IPS-11a (cell line): ENCODE results near the gene C6orf15.

Experiments used
- H3K4me3 ChIP-seq: one replicate; pipeline ENCODE4 v1.5.1; 2013; ENCODE audit warnings: low read depth, low read length, control low read depth

C6orf15 gene

GRCh38 chr6:31110825-31111582 lies 1.4 kb downstream of the C6orf15 start:
- no peak overlapping the region for H3K4me3 ChIP-seq

GRCh38 chr6:31107052-31107451 lies 5.3 kb downstream of the C6orf15 start:
- H3K4me3 ChIP-seq = no peak overlapping the region

GRCh38 chr6:31103136-31103535 lies 9.2 kb downstream of the C6orf15 start:
- H3K4me3 ChIP-seq = no peak overlapping the region

DNA sequence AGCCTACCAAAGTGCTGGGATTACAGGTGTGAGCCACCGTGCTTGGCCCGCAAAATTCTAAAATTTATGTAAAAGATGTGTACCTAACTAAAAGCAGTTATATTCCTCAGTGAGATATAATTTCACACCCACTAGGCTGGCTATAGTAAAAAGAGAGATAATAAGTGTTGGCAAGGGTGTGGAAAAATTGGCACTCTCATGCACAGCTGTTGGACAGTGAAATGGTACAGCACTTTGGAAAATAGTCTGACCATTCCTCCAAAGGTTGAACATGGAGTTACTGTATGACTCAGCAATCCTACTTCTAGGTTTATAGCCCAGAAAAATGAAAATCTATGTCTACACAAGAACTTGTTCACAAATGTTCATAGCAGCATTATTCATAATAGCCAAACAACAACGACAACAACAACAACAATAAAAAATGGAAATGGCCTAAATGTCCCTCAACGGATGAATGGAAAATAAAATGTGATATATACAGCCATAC lies 13.9 kb downstream of the C6orf15 start:
- no peak overlapping the region for H3K4me3 ChIP-seq

DNA sequence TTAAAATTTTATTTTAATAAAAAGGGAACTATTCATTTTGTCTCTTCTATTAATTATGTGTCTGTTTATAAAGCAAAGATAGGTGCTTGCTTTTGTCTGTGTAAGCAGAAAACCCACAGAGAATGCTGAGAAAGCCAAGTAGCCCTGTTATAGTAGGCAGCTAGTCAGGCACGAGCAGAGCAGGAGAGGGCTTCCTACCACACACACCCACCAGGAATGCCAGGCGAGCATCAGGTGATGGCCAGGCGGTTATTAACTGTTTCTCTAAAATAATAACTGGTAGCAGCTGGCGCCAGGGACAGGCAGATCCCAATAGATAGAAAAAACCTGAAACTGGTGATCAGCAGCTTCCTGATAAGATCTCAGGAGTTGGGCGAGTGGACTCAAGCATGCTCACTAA lies 15.7 kb downstream of the C6orf15 start:
- H3K4me3 ChIP-seq = no peak overlapping the region

- H3K4me3 ChIP-seq = no peak overlapping the region
These were observed 16.2 kb downstream of the C6orf15 start for GRCh38 chr6:31096215-31096614.

GRCh38 chr6:31094389-31094881 lies 17.9 kb downstream of the C6orf15 start:
- H3K4me3 ChIP-seq = no peak overlapping the region

DNA sequence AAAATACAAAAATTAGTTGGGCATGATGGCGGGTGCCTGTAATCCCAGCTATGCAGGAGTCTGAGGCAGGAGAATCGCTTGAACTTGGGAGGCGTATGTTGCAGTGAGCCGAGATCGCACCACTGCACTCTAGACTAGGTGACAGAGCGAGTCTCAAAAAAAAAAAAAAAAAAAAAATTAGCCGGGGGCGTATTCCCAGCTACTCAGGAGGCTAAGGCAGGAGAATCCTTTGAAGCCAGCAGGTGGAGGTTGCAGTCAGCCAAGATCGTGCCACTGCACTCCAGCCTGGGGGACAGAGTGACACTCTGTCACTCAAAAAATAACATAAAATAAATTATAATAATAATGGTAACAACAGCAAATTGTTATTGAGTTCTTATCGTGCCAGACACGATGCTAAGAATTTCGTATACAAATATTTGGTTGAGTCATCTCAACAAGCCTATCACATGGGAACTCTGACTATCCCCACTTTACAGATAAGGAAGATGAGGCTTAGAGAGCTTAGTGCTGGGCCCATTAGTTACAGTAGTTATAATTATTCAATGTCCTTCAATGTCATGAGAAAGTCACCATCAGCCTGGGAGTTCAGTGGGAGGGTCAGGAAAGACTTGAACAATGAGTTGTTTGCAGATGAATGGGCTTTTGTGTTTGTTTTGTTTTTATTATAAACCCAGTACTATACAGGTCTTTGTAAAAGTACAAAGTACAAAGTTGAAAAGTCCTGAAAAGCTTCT lies 19.4 kb downstream of the C6orf15 start:
- H3K4me3 ChIP-seq = no peak overlapping the region

DNA sequence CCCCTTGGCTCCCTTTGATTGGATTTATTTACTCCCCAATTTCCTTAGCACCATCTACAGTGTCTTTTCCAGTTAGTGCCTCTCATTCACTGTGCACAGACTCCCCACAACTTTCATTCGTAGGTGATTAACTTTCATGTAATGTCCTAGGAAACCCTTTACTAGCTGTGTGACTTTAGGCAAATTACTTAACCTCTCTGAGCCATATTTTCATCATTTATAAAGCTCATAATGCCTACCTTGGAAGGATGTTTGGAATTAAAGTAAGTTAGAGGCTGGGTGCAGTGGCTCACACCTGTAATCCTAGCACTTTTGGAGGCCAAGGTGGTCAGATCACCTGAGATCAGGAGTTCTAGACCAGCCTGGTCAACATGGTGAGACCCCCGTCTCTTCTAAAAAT lies 20.1 kb downstream of the C6orf15 start:
- no peak overlapping the region for H3K4me3 ChIP-seq

GRCh38 chr6:31091680-31092079 lies 20.7 kb downstream of the C6orf15 start:
- H3K4me3 ChIP-seq = no peak overlapping the region

GRCh38 chr6:31090973-31091364 lies 21.4 kb downstream of the C6orf15 start:
- H3K4me3 ChIP-seq = no peak overlapping the region

- H3K4me3 ChIP-seq = no peak overlapping the region
These were observed 22.0 kb downstream of the C6orf15 start for GRCh38 chr6:31090275-31090972.

DNA sequence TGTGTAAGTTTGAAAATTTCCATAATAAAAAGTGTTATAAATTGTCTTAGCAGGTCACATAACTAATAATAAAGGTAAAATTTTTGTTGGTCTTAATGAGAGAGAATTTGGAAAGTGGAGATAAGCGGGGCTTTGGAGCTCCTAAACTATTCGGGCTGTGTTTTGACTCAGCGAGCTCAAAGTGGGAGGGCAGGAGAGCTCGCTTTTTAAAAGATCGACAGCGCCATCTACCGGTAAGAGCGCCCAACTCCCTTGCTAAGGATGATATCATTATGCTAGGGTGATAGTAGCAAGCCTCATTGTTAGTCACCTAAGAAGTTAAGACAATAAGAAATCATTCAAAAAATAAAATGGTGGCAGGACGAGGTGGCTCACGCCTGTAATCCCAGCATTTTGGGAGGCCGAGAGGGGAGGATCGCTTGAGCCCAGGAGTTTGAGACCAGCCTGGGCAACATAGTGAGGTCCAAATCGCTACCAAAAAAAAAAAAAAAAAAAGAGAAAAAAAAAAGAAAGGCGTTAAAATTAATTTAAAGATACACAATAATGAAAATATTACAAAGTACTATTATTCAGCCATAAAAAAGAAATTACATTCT lies 24.8 kb downstream of the C6orf15 start:
- no peak overlapping the region for H3K4me3 ChIP-seq

GRCh38 chr6:31086788-31087440 lies 25.5 kb downstream of the C6orf15 start:
- no peak overlapping the region for H3K4me3 ChIP-seq

- no peak overlapping the region for H3K4me3 ChIP-seq
These were observed 28.5 kb downstream of the C6orf15 start for GRCh38 chr6:31083742-31084354.

GRCh38 chr6:31081872-31082271 lies 30.5 kb downstream of the C6orf15 start:
- no peak overlapping the region for H3K4me3 ChIP-seq

DNA sequence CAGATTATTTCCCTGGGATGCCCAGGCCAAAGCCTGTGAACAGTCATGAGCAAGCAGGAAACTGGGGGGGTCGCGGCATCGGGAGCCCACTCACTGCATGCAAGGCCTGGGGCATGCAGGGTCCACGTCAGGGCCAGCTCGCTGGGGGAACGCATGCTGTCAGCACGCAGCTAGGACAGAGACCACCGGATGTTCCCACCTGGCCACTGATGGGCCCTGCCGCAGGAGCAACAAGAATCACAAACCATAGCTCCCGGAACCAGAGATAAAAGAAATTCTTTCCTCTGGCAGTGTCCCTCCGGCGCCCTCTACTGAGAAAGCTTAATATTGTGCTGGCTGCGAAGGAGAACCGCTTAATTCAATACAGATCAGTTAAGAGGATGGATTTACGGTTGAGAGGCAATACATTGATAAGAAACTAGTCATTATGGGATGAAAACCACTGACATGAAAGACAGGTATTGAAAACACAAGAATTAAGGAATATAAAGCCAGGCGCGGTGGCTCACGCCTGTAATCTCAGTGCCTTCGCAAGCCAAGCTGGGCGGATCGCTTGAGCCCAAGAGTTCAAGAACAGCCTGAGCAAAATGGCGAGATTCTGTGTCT lies 32.6 kb downstream of the C6orf15 start:
- H3K4me3 ChIP-seq = no peak overlapping the region

- H3K4me3 ChIP-seq = no peak overlapping the region
These were observed 35.8 kb downstream of the C6orf15 start for GRCh38 chr6:31076611-31077010.

DNA sequence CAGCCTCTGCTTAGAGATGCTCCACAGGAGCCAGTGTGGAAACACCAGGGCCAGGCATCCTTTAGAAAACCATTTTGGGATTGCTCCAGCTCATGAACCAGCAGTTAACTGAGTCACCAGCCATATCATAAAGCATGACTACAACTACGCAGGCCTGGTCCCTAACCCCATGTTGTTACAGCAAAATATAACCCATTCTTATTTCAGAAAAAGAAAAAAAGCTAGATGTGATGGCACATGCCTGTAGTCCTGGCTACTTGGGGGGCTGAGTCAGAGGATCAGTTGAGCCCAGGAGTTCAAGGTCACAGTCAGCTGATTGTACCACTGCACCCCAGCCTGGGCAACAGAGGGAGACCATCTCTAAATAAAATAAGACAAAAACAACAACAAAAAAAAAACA lies 36.8 kb downstream of the C6orf15 start:
- no peak overlapping the region for H3K4me3 ChIP-seq

DNA sequence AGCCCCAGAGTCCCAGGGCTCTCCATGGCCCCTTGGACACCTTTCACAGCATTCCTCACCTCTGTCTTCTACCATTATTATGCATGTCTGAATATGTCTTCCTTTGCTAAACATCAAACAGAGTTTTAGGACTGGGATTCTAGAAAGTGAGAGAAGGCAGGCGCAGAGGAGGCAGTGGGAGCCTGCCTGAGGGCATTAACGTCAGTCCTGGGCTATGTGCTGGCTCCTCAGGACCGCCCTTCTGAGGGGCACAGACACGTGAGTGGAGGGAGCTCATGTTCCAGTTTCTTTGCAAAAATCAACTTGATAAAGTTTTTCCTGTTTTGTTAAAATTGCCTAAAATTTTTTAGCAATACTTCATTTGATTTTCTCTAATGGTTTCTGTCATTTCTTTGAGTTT lies 38.0 kb downstream of the C6orf15 start:
- no peak overlapping the region for H3K4me3 ChIP-seq
